ENCODE measurements around the gene RNU5B-1. TPM values are rescaled to one million over a fixed set of nuclear protein-coding genes. Genes with fewer than 3 reads are reported as not detected.
"Not testable (repeated sequence)": the region's sequence is repeated elsewhere in the genome, so short reads cannot be mapped to it uniquely, and the experiment has no call there.

The RNU5B-1 gene
- total RNA-seq, 2 donors from 2014 or later = not detected

DNA sequence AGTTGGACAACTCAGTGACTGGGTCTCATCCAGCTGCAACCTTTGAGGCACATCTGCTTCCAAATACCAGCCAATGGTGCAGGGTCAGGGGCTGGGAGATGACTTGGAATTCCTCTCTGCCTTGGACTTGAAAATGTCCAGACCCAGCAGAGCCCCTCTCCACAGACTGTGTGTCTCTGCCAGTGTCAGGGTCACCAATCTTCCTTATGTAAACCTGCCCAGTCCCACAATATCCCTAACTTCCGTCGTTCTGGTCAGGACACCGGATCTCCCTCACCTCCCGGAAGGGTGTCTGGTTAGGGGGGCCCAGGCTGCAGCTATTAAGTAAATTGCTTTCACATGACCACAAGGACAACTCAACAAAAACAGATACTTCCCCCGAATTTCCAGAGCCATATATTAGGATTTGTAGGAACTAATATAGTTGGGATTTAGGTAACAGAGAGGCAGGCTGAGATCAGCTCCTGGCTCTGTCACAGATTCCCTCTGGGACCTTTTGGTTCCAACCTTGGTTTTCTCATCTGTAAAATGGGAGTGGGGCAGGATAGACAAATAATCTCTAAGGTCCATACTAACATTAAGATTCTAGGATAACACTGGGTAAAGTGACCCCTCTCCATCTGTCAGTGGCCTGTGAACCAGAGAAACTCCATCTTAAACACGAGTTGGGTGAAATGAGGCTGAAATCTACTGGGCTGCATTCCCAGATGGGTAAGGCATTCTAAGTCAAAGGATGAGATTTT, 42.5 kb downstream of the RNU5B-1 start:
- H3K9me3 Mint-ChIP-seq = no peaks in the 10 kb centered on the region
- no peak overlapping the region for H3K27ac Mint-ChIP-seq
- no peaks in the 10 kb centered on the region for H3K36me3 Mint-ChIP-seq
- no peak for ATAC-seq
- DNase-seq (ENCODE audit: low spot score in 2 of 2) = no peak

DNA sequence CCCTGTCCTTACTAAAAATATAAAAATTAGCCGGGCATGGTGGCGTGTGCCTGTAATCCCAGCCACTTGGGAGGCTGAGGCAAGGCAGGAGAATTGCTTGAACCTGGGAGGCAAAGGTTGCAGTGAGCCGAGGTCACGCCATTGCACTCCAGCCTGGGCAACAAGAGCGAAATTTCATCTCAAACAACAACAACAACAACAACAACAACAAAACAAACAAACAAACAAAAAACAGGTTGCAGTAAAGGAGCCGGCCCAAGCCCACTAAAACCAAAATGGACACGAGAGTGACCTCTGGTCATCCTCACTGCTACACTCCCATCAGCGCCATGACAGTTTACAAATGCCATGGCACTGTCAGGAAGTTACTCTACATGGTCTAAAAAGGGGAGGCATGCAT, 43.3 kb downstream of the RNU5B-1 start:
- H3K9me3 Mint-ChIP-seq; ATAC-seq; H3K27ac Mint-ChIP-seq; H3K36me3 Mint-ChIP-seq; DNase-seq (ENCODE audit: low spot score in 2 of 2): not testable (repeated sequence)

DNA sequence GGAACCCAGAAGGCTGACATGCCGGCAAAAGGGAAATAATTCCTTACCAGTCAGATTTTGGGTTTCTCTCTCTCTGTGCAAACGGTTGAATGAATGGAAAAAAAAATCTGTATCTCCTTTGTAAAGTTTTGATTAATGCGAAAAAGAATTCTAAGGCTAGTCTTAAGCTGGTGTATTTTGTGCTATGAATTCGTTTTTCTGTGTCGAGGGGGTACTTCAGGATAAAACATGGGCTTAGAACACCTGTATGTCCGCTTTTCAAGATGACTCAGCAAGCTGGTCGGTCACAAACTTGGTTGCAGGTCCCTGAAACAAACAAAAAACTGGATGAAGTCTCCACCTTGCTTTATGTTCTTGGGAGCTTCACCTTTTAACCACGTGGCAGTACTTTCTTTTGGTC, 44.9 kb downstream of the RNU5B-1 start:
- H3K36me3 Mint-ChIP-seq = peaks cover 2 to 9% of the 10 kb centered on the region in 2 donors
- DNase-seq (ENCODE audit: low spot score in 2 of 2) (no peak), ATAC-seq (no peak)
- peaks cover 1 to 3% of the 10 kb centered on the region in 2 donors for H3K9me3 Mint-ChIP-seq
- H3K27ac Mint-ChIP-seq = no peak overlapping the region

DNA sequence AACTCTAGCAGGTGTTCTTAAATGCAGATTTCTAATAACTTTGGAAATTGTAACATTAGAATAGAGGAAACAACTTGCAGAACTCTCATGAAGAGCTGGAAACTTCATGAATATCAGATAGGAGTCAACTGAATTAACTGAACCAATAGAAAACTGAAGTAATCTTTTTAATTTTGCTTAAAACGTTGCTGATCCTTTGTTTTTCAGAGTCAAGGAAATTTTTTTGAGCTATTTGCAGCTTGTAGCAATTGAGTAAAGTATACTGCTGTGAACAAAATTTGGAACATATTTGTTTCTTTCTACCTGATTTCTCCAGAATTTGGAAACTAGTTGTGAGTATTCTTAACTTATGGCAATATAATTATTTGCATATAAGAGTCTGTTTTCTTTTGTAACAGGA, 47.5 kb downstream of the RNU5B-1 start:
- H3K36me3 Mint-ChIP-seq = peaks cover 12 to 20% of the 10 kb centered on the region in 2 donors
- H3K9me3 Mint-ChIP-seq; DNase-seq (ENCODE audit: low spot score in 2 of 2); ATAC-seq; H3K27ac Mint-ChIP-seq: not testable (repeated sequence)

Other genes starting within 250 kb of the RNU5B-1 start
- gene RASL12, start 236.7 kb upstream of the RNU5B-1 start, total RNA-seq = not detected
- not detected for gene KBTBD13, start 227.9 kb upstream of the RNU5B-1 start, total RNA-seq
- gene UBAP1L, start 189.5 kb upstream of the RNU5B-1 start, total RNA-seq = 1 to 10 TPM; 2.2 to 4.8 TPM
- 10 to 100 TPM; 34.2 to 36.6 TPM for gene PDCD7, start 170.9 kb upstream of the RNU5B-1 start, total RNA-seq
- gene CLPX, start 119.3 kb upstream of the RNU5B-1 start, total RNA-seq = 10 to 100 TPM; 66.6 to 84.1 TPM
- gene CILP, start 93.2 kb upstream of the RNU5B-1 start, total RNA-seq = under 1 TPM in 1 of 2 donors, not detected in 1; 0.04 TPM
- 10 to 100 TPM; 12.1 to 24.7 TPM for gene PARP16, start 17.8 kb upstream of the RNU5B-1 start, total RNA-seq
- gene RNU5A-1, start 8.6 kb upstream of the RNU5B-1 start, total RNA-seq = not detected
- not detected for gene IGDCC3, start 73.3 kb downstream of the RNU5B-1 start, total RNA-seq
- under 1 TPM; 0.10 to 0.39 TPM for gene IGDCC4, start 118.3 kb downstream of the RNU5B-1 start, total RNA-seq
- 10 to 100 TPM; 29.9 to 35.9 TPM for gene DPP8, start 213.0 kb downstream of the RNU5B-1 start, total RNA-seq
- gene HACD3, start 225.8 kb downstream of the RNU5B-1 start, total RNA-seq = 10 to 100 TPM; 23.3 to 45.0 TPM